GM12878 (cell line): Measurements from ENCODE around the gene TRMU. TPM values are rescaled to one million over a fixed set of nuclear protein-coding genes. Genes with fewer than 3 reads are reported as not detected.

Experiments
- BRCA1 ChIP-seq: IDR thresholded peaks from 2 replicates; pipeline ENCODE4 v1.6.1; 2011; ENCODE audit warnings: low read depth, low read length, improper control_type of control experiment
- CUX1 ChIP-seq: IDR thresholded peaks from 2 replicates; pipeline ENCODE4 v1.6.1; 2012; ENCODE audit warnings: improper control_type of control experiment, low read depth, low read length; ENCODE audit not compliant: insufficient replicate concordance
- E2F8 ChIP-seq: fragments of 450-650 bp; IDR thresholded peaks from 2 replicates; pipeline ENCODE4 v1.6.1; 2018; ENCODE audit warnings: mild to moderate bottlenecking, low read depth, moderate library complexity; ENCODE audit not compliant: partially characterized antibody
- E4F1 ChIP-seq: fragments of 450-650 bp; IDR thresholded peaks from 2 replicates; pipeline ENCODE4 v1.6.1; 2018; ENCODE audit warnings: borderline replicate concordance, mild to moderate bottlenecking; ENCODE audit not compliant: partially characterized antibody
- MXI1 ChIP-seq: fragments of 150-350 bp; IDR thresholded peaks from 2 replicates; pipeline ENCODE4 v1.6.1; 2011; ENCODE audit warnings: low read depth, mild to moderate bottlenecking, inconsistent platforms, low read length, improper control_type of control experiment
- TARDBP ChIP-seq: IDR thresholded peaks from 2 replicates; pipeline ENCODE4 v1.6.1; 2016; ENCODE audit warnings: borderline replicate concordance
- TCF3 ChIP-seq: IDR thresholded peaks from 2 replicates; pipeline ENCODE4 v1.6.1; 2012; ENCODE audit warnings: low read depth, mild to moderate bottlenecking, low read length, borderline replicate concordance; ENCODE audit not compliant: insufficient read depth
- YBX1 ChIP-seq: fragments of 450-650 bp; IDR thresholded peaks from 2 replicates; pipeline ENCODE4 v1.6.1; 2016; ENCODE audit warnings: antibody characterized with exemption
- ZBED1 ChIP-seq: IDR thresholded peaks from 2 replicates; pipeline ENCODE4 v1.6.1; 2016; ENCODE audit warnings: borderline replicate concordance
- polyA plus RNA-seq, 11 experiments: library from polyadenylated mRNA; depleted of rRNA in 4 of 11; unstranded in 6 of 11; stranded (reverse) in 5 of 11; fragments of >200 nt; fragmentation: Nextera tagmentation in 4 of 11; fragmentation: Illumina TruSeq in 1 of 11; extraction: Ambion mirVana in 4 of 11; extraction: Trizol in 1 of 11; gene quantifications; 1 replicate in 1 of 11; 2 replicates in 10 of 11; pipeline versions ENCODE4 v1.2.1 to v1.2.3, GENCODE V29; 2011 to 2016; ENCODE audit warnings: inconsistent platforms in 2 of 11, missing spikeins in 2 of 11, low read depth in 1 of 11
- total RNA-seq, 4 experiments: library from RNA; depleted of rRNA in 3 of 4; stranded (reverse); fragments of >200 nt in 3 of 4; fragmentation: Illumina TruSeq in 1 of 4; extraction: Trizol in 1 of 4; gene quantifications; 2 replicates each; pipeline versions ENCODE4 v1.2.1 to v1.2.3, GENCODE V29; 2013 to 2021
- TF ChIP-seq, protein P1 (sequence below): fragments of 450-650 bp; IDR thresholded peaks from 2 replicates; pipeline ENCODE4 v1.6.1; 2017; ENCODE audit warnings: mild to moderate bottlenecking, moderate library complexity
- TF ChIP-seq, protein P2 (sequence below): fragments of 450-650 bp; IDR thresholded peaks from 2 replicates; pipeline ENCODE4 v1.6.1; 2014; ENCODE audit warnings: mild to moderate bottlenecking

Gene TRMU
- total and polyA plus RNA-seq, 10 of the 15 experiments (the other 5 are each of a cell fraction or from before 2014, with no cell fraction given), result 3.5 to 57.0 (median 44.0) TPM

GRCh38 chr22:46287873-46288751, 47.4 kb upstream of the TRMU start (continued):
- TF ChIP-seq CUX1 (no peak), E4F1 (no peak), BRCA1 (no peak), ZBED1 (no peak), E2F8 (peak; percentile 36), TCF3 (no peak; the same call in 1 of the 2 replicates), MXI1 (peak; percentile 49; the same call in 1 of the 2 replicates), TARDBP (no peak), YBX1 (no peak)
- TF ChIP-seq, protein P1, sequence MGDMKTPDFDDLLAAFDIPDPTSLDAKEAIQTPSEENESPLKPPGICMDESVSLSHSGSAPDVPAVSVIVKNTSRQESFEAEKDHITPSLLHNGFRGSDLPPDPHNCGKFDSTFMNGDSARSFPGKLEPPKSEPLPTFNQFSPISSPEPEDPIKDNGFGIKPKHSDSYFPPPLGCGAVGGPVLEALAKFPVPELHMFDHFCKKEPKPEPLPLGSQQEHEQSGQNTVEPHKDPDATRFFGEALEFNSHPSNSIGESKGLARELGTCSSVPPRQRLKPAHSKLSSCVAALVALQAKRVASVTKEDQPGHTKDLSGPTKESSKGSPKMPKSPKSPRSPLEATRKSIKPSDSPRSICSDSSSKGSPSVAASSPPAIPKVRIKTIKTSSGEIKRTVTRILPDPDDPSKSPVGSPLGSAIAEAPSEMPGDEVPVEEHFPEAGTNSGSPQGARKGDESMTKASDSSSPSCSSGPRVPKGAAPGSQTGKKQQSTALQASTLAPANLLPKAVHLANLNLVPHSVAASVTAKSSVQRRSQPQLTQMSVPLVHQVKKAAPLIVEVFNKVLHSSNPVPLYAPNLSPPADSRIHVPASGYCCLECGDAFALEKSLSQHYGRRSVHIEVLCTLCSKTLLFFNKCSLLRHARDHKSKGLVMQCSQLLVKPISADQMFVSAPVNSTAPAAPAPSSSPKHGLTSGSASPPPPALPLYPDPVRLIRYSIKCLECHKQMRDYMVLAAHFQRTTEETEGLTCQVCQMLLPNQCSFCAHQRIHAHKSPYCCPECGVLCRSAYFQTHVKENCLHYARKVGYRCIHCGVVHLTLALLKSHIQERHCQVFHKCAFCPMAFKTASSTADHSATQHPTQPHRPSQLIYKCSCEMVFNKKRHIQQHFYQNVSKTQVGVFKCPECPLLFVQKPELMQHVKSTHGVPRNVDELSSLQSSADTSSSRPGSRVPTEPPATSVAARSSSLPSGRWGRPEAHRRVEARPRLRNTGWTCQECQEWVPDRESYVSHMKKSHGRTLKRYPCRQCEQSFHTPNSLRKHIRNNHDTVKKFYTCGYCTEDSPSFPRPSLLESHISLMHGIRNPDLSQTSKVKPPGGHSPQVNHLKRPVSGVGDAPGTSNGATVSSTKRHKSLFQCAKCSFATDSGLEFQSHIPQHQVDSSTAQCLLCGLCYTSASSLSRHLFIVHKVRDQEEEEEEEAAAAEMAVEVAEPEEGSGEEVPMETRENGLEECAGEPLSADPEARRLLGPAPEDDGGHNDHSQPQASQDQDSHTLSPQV, result no peak
- TF ChIP-seq, protein P2, sequence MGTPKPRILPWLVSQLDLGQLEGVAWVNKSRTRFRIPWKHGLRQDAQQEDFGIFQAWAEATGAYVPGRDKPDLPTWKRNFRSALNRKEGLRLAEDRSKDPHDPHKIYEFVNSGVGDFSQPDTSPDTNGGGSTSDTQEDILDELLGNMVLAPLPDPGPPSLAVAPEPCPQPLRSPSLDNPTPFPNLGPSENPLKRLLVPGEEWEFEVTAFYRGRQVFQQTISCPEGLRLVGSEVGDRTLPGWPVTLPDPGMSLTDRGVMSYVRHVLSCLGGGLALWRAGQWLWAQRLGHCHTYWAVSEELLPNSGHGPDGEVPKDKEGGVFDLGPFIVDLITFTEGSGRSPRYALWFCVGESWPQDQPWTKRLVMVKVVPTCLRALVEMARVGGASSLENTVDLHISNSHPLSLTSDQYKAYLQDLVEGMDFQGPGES, result no peak
